Spleen (tissue), 11 donors: ENCODE measurements around the gene LTBP1. TPM values are rescaled to one million over a fixed set of nuclear protein-coding genes. Genes with fewer than 3 reads are reported as not detected.

Experiments used
- DNase-seq: peaks from one replicate; pipeline ENCODE4 v3.0.0-alpha.2; 2020
- H3K27ac ChIP-seq, 8 donors: fragments of 200-600 bp; sonication (generic) in 7 of 8; 1 replicate in 4 of 8; 2 replicates in 4 of 8; pipeline versions ENCODE4 v1.5.0 to v1.8.0; 2016 to 2021; ENCODE audit warnings: inconsistent platforms in 4 of 8, mild to moderate bottlenecking in 4 of 8, moderate library complexity in 1 of 8
- H3K27me3 ChIP-seq, 7 donors: fragments of 200-600 bp; sonication (generic) in 6 of 7; replicated peaks in 1 of 7; 1 replicate in 4 of 7; 2 replicates in 3 of 7; pipeline versions ENCODE4 v1.5.0 to v1.8.0; 2016 to 2021; ENCODE audit warnings: inconsistent platforms in 3 of 7, mild to moderate bottlenecking in 1 of 7
- H3K36me3 ChIP-seq, 6 donors: fragments of 200-600 bp; sonication (generic) in 5 of 6; 1 replicate in 4 of 6; 2 replicates in 2 of 6; pipeline versions ENCODE4 v1.5.0 to v1.8.0; 2016 to 2021; ENCODE audit warnings: inconsistent platforms in 2 of 6
- H3K4me1 ChIP-seq, 6 donors: fragments of 200-600 bp; sonication (generic) in 5 of 6; 1 replicate in 3 of 6; 2 replicates in 3 of 6; pipeline versions ENCODE4 v1.5.0 to v1.8.0; 2016 to 2021; ENCODE audit warnings: inconsistent platforms in 3 of 6
- H3K4me3 ChIP-seq, 8 donors: fragments of 200-600 bp; sonication (generic) in 7 of 8; 1 replicate in 4 of 8; 2 replicates in 4 of 8; pipeline versions ENCODE4 v1.5.0 to v1.8.0; 2016 to 2021; ENCODE audit warnings: inconsistent platforms in 4 of 8, mild to moderate bottlenecking in 4 of 8, moderate library complexity in 2 of 8
- H3K9me3 ChIP-seq, 8 donors: fragments of 200-600 bp; sonication (generic) in 7 of 8; 1 replicate in 4 of 8; 2 replicates in 4 of 8; pipeline versions ENCODE4 v1.5.0 to v1.8.0; 2016 to 2021; ENCODE audit warnings: inconsistent platforms in 4 of 8
- POLR2A ChIP-seq, 3 donors: fragments of 450-650 bp; IDR thresholded peaks; one replicate each; pipeline ENCODE4 v1.5.1; 2017; ENCODE audit warnings: antibody characterized with exemption in 3 of 3, mild to moderate bottlenecking in 1 of 3
- POLR2AphosphoS5 ChIP-seq, 3 donors: sonication (generic); formaldehyde crosslinking; IDR thresholded peaks; one replicate each; pipeline ENCODE4 v1.5.1; 2017; ENCODE audit warnings: antibody characterized with exemption in 3 of 3
- WGBS, 5 donors: extraction: QIAGEN DNeasy Blood & Tissue Kit in 3 of 5; methylation state at CpG; one replicate each; pipeline versions ENCODE4 v1.1.5 to v1.1.7; 2013 to 2018; 5-methylcytosine and 5-hydroxymethylcytosine counted together
- intact Hi-C: fragments of 100-400 bp; cut with DNase I; formaldehyde crosslinking; loops from one replicate; pipeline ENCODE4 v1.15.0; 2023; ENCODE audit warnings: low total_unique reads
- polyA plus RNA-seq, 3 donors: library from polyadenylated mRNA; stranded (reverse); fragments of 200-250 nt; gene quantifications; one replicate each; pipeline ENCODE4 v1.2.1, GENCODE V29; 2013
- total RNA-seq, 7 donors: library from RNA; depleted of rRNA in 3 of 7; stranded (reverse); fragments of >200 nt in 3 of 7; fragmentation: NEBNext Ultra II Directional in 4 of 7; extraction: Animal tissue kit (Norgen Biotek cat#: 25700) in 4 of 7; gene quantifications; one replicate each; pipeline versions ENCODE4 v1.1.0 to v1.2.1, GENCODE V29; 2016 to 2021
- TF ChIP-seq, protein P1 (sequence below), 11 experiments: fragments of 200-600 bp in 7 of 11; fragments of 450-650 bp in 4 of 11; sonication (generic) in 4 of 11; IDR thresholded peaks in 8 of 11; conservative IDR thresholded peaks in 3 of 11; 1 replicate in 7 of 11; 2 replicates in 4 of 11; pipeline versions ENCODE4 v1.4.0 to v1.8.0; 2016 to 2021; ENCODE audit warnings: antibody characterized with exemption in 11 of 11, inconsistent platforms in 4 of 11, mild to moderate bottlenecking in 1 of 11
- donor health status: healthy with polysubstance abuse.
- donor health status: DM: no; HTN: no; CAD: no; lungs with moderate emphysema.
- donor health status: DM: no; HTN: no; CAD: no.
- donor health status: Bipolar disorder and iron deficiency.
- donor health status: healthy.
- donor health status: DM: no; HTN: no; CAD: no.
- donor health status: DM: yes; HTN: yes; CAD: no.

The LTBP1 gene
- total and polyA plus RNA-seq, 10 donors: 6.8 to 28.0 (median 13.3) TPM

DNA sequence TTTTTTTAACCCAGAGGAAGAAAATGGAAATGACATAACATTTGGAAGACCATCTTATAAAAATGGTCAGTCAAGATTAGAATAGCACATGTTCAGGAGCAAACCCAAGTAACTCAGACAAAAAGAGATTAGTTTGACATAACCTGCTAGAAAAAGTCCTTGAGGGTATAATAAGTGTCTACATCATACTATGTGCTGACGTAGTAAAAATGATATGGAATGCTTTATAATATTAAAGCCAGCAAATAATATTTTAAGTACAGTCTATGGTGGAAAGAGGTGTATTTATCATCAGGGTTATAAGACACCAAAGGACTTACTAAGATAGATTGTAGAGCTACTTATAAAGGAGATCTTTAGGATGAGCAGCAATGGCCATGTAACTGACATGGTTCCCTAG, 169.0 kb downstream of the LTBP1 start:
- no peak for DNase-seq
- Histone ChIP-seq H3K4me3 (no peak overlapping the region), H3K27me3 (peaks cover 0 to 6% (median 0%) of the 10 kb centered on the region in 7 donors), H3K36me3 (no peaks in the 10 kb centered on the region), H3K27ac (no peak overlapping the region), H3K9me3 (no peaks in the 10 kb centered on the region), H3K4me1 (no peaks in the 10 kb centered on the region)
- intact Hi-C loops: no loop called here
- TF ChIP-seq POLR2AphosphoS5 (IDR thresholded peaks at IDR 0.05) (no peak), POLR2A (IDR thresholded peaks at IDR 0.05) (no peak)
- TF ChIP-seq, protein P1, sequence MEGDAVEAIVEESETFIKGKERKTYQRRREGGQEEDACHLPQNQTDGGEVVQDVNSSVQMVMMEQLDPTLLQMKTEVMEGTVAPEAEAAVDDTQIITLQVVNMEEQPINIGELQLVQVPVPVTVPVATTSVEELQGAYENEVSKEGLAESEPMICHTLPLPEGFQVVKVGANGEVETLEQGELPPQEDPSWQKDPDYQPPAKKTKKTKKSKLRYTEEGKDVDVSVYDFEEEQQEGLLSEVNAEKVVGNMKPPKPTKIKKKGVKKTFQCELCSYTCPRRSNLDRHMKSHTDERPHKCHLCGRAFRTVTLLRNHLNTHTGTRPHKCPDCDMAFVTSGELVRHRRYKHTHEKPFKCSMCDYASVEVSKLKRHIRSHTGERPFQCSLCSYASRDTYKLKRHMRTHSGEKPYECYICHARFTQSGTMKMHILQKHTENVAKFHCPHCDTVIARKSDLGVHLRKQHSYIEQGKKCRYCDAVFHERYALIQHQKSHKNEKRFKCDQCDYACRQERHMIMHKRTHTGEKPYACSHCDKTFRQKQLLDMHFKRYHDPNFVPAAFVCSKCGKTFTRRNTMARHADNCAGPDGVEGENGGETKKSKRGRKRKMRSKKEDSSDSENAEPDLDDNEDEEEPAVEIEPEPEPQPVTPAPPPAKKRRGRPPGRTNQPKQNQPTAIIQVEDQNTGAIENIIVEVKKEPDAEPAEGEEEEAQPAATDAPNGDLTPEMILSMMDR (IDR thresholded peaks at IDR 0.05 in 8 of 11, conservative IDR thresholded peaks at IDR 0.05 in 3 of 11): no peak
- 84 to 92% (median 89%) methylated on average over 1 of the region's 1 CpG for WGBS, 5 donors

DNA sequence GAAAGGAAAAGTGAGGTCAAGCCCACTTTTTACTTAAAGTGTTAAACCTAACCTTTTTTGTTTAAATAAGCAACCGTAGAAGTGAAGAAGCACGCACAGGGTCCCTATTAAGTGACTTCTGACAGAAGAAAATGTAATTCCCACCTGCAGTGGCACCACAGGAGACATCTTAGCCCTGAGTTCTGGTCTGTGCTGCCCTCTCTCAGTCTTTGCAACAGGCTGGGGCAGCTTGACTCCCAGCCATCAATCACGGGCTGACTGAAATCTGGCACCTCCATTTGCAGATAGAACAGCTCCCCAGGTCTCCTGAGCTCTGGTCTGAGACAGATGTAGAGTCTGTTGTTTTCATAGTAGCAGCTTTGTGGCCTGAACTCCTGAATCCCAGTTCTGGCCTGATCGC, 170.0 kb downstream of the LTBP1 start:
- no peak for TF ChIP-seq POLR2A (IDR thresholded peaks at IDR 0.05)
- TF ChIP-seq, protein P1 (IDR thresholded peaks at IDR 0.05 in 8 of 11, conservative IDR thresholded peaks at IDR 0.05 in 3 of 11): no peak
- TF ChIP-seq POLR2AphosphoS5 (IDR thresholded peaks at IDR 0.05): no peak
- intact Hi-C loops: no loop called here
- no peak for DNase-seq
- WGBS, 5 donors: 84 to 90% (median 89%) methylated on average over 4 of the region's 4 CpGs
- Histone ChIP-seq H3K36me3 (no peaks in the 10 kb centered on the region), H3K4me1 (no peaks in the 10 kb centered on the region), H3K9me3 (no peaks in the 10 kb centered on the region), H3K4me3 (no peak overlapping the region), H3K27ac (no peak overlapping the region), H3K27me3 (no peaks in the 10 kb centered on the region)

DNA sequence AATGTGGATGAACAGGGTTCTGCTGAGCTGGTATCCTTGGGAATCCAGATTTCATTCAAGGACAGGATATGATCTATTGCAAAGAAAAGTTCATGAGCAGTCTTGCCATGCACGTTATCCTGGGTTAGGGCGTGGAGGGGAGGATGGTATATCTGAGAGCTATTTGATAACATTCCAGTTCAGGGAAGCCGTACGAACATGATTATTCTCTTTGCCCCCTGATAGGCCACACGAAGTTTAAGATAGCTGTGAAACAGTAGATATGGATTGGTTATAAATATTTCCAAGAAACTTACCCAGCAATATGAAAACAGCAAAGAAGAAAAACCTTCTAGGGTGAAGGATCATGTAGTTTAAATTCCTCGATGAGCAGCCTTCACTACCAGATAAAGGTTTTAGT, 171.9 kb downstream of the LTBP1 start:
- Histone ChIP-seq H3K27ac (no peak overlapping the region), H3K9me3 (no peaks in the 10 kb centered on the region), H3K4me1 (no peaks in the 10 kb centered on the region), H3K27me3 (no peaks in the 10 kb centered on the region), H3K4me3 (no peak overlapping the region), H3K36me3 (no peaks in the 10 kb centered on the region)
- TF ChIP-seq, protein P1 (IDR thresholded peaks at IDR 0.05 in 8 of 11, conservative IDR thresholded peaks at IDR 0.05 in 3 of 11): no peak
- TF ChIP-seq POLR2AphosphoS5 (IDR thresholded peaks at IDR 0.05): no peak
- no peak for TF ChIP-seq POLR2A (IDR thresholded peaks at IDR 0.05)
- no peak for DNase-seq
- WGBS, 5 donors: 74 to 84% (median 78%) methylated on average over 6 of the region's 6 CpGs
- intact Hi-C loops: no loop called here

DNA sequence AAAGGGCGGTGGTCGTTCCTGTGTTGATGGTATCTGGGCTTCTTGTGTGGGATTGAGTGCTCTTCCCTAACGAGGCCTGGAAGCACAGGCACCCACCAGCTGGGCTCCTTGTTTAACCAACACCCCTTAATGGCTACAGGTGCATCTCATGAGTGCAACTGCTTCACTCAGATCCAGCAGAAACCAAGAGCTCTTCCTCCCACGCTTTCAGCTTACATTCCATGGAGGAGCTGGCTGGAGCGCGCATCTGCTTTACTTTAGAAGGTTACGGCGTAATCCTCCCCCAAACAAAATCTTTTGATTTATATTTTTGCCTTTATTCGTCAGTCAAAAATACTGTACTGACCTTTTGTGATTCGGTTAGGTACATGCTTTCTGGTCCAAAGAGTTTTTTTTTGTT, 174.7 kb downstream of the LTBP1 start:
- no peaks in the 10 kb centered on the region for H3K36me3 ChIP-seq
- H3K4me1 ChIP-seq: no peaks in the 10 kb centered on the region
- 86 to 94% (median 92%) methylated on average over 10 of the region's 10 CpGs for WGBS, 5 donors
- intact Hi-C loops: no loop called here
- DNase-seq: no peak
- H3K4me3 ChIP-seq: no peak overlapping the region
- H3K27me3 ChIP-seq: no peaks in the 10 kb centered on the region
- no peak for TF ChIP-seq POLR2A (IDR thresholded peaks at IDR 0.05)
- TF ChIP-seq, protein P1 (IDR thresholded peaks at IDR 0.05 in 8 of 11, conservative IDR thresholded peaks at IDR 0.05 in 3 of 11): no peak
- TF ChIP-seq POLR2AphosphoS5 (IDR thresholded peaks at IDR 0.05): no peak
- H3K27ac ChIP-seq: no peak overlapping the region
- no peaks in the 10 kb centered on the region for H3K9me3 ChIP-seq
